HG02852 (cell line): ENCODE measurements around the gene DCPS.

Experiments used
- ATAC-seq: cut with Tn5 transposase; IDR thresholded peaks from one replicate; pipeline ENCODE4 v1.9.1; 2021; ENCODE audit warnings: mild to moderate bottlenecking, moderate library complexity; ENCODE audit not compliant: unreplicated experiment

Gene DCPS

DNA sequence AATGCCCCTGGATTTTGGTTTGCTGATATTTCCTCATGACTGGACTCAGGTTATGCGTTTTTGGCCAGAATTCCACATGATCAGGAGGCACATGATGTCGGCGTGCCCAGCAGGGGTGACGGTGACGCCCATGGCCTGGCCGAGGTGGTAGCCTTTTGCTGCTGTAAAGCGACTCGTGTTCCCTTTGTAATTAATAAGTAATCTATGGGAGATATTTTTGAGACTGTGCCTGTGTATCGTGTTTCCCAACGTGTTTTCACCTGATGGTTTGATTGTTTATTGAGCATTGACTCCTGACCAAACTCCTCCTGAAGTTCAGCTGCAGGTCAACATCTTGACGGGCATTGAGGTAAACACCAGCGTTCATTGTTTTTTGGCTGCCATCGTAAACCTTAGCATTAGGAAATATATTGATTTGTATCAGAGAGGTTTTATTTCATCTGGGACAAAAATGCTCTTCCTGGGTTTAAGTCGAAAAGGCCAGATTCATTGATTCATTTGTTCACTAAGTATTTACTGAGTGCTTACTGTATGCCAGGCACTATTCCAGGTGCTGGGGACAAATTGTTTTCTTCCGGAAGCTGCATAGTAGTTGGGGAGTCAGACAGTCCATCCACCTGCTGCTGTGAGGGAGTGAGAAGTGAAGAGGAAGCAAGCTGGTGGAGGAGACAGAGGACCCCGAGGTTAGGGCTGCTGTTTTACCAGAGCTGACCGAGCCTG, 23.6 kb downstream of the DCPS start:
- no peak for ATAC-seq

- ATAC-seq, result no peak
Measured at GRCh38 chr11:126328001-126328390, 24.1 kb downstream of the DCPS start.

- no peak for ATAC-seq
Measured at GRCh38 chr11:126328444-126328843, 24.6 kb downstream of the DCPS start.

GRCh38 chr11:126328938-126329643, 25.2 kb downstream of the DCPS start:
- ATAC-seq, result no peak

- no peak for ATAC-seq
Measured at GRCh38 chr11:126329644-126330211, 25.9 kb downstream of the DCPS start.

- no peak for ATAC-seq
Measured at GRCh38 chr11:126331286-126331685, 27.4 kb downstream of the DCPS start.

GRCh38 chr11:126332221-126332711, 28.4 kb downstream of the DCPS start:
- no peak for ATAC-seq

- no peak for ATAC-seq
Measured at GRCh38 chr11:126333142-126333541, 29.3 kb downstream of the DCPS start.

GRCh38 chr11:126334659-126335462, 31.0 kb downstream of the DCPS start:
- no peak for ATAC-seq

- no peak for ATAC-seq
Measured at GRCh38 chr11:126335463-126335760, 31.6 kb downstream of the DCPS start.

- no peak for ATAC-seq
Measured at GRCh38 chr11:126336138-126336541, 32.3 kb downstream of the DCPS start.

GRCh38 chr11:126336671-126337101, 32.8 kb downstream of the DCPS start:
- no peak for ATAC-seq

DNA sequence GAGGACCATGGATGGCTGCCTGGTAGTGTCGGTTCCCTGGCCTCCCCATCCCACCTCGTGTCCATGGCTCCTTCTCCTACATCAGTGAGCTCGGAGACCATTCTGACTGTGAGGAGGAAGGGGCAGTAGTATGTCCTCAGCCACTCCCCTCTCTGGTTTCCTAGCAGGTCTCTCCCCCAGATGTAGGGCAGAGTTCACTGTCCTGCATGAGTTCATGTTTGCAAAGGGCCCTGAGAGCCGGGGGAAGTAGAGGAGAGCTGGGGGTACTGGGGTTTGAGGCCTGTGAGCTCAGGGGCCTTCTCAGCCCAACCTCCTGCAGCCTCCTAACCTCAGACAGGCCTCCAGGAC, 33.2 kb downstream of the DCPS start:
- no peak for ATAC-seq

DNA sequence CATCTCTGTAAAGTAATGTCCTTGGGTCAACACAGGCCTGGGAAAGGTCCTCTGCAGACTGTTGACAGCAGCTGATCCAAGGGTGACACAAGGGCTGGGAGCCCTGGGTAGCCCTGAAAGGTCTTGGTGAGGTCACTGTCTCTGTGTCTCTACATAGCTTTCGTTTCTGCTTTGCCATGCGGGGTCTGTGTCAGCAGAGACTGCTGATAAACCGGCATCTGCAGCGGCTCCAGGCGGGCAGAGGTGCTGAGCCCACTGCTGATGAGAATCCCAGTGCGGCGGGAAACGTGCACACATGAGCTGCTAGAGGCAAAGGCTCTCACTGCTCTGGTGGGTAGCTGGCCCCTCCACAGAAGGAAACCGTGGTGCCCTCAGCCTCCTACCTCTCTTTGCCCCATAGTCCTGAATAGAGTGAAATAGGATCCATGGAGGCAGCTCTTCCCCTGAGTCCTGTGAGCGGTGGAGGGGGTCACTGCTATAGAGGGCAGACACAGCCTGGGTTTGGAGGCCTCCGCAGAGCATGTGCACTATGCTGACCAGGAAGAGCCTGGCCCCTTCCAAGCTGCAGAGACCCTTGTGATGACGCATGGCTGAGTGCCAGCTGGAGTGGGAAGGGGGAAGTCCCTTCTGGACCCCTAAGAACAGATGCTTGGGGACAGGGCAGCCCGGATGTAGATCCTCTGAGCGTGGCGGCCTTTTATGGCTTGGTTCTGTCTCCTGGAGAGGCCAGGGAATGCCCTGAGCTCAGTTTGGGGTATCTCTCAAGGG, 33.8 kb downstream of the DCPS start:
- ATAC-seq, result no peak

DNA sequence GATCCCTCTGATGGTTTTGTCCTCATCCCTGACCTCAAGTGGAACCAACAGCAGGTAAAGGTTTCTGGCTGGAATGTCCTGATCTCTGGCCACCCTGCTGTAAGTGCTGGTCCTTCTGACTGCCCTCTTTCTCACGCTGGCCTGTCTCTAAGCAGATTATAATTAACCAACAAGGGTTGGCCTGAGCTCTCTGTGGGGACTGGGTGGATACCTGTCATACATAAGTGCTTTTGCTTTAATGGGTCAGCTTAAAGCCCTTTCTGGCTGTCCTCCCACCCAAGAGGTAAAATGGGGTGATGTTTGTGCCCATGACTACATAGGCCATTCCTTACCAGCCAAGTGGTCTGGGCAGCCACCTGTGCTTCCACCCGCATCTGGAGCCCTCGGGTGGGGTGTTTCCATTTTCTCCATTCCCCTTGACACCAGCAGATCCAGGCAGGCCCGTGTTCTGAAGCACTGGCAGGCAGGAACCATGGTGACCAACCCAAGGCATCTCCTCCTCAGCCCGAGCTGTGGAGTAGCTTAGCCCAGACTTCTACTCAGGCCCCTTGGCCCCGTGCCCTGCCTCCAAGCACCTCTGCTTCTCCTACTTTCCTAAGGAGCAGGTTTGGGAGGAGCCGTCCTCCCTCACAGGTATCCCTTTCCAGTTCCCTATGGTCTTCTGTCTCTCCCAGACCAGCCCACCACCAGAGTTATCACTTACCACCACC, 34.6 kb downstream of the DCPS start:
- no peak for ATAC-seq

DNA sequence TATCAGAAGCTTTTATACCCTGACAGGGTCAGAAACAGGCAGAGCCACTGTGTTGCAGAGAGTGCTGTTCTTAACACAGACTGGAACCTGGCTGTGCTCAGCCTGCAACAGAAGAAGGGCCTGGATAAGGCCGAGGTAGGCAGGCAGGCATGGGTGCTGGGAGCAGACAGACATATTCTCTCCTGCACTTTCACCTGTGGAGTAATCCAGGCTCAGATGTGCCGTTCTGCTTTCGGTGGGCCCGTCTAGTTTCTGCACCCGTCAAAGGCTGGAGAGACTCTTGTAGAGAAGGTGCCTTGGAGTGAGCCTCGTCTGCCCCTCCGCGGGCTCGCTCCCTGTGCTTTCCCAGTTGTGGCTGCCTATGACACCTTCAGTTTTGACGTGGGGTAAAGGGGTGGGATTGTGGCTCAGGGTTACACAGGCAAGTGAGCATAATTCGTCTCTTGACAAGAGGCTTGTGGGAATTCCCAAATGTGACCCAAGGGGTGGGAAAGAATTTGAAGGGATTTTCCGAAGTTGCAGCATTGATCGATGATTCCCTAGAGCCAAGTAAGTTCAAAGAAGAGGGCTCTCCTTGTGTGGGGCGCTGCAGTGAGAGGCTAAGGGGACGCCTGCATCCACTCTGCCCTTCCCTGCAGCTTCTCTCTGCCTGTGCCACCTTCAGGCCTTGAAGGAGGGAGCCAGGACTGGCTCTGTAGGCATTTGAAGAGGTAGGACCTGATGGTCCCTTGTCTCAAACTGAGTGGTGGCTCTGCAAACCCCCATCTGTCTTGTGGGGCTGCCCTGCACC, 35.4 kb downstream of the DCPS start:
- ATAC-seq, result no peak

- ATAC-seq, result no peak
Measured at GRCh38 chr11:126339863-126340434, 36.1 kb downstream of the DCPS start.

DNA sequence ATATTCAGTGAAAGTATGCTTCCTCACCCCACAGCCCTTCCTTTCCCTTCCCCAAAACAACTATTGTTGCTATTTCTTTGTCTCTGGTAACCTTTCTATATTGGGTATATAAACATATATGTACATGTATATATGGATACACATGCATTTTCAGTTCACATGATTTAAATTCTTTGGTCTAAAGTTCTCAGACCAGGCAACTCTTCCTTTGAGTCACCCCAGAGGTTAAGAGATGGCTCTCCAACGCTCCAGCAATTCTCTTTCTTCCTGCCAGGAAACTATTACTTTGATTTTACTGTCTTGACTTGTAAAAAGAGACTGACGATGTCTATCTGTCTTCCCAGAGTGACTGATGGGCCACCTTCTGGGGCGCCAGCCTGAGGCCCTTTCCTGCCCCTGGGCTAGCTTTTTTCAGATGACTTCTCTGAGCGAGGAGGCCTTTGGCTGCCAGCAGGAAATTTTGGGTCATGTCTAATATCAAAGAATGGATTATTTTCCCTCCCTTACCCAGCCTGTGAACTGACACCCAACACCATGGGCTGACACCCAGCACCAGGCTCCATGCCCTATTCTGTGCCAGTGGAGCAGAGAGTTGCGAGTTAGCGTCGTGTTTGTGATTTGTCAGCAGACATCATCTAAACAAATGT, 37.2 kb downstream of the DCPS start:
- ATAC-seq, result no peak
